Measurements from ENCODE around the gene ZNF385D. TPM values are rescaled to one million over a fixed set of nuclear protein-coding genes. Genes with fewer than 3 reads are reported as not detected.
A peak's percentile ranks its signal among the peaks of the same experiment; 100 is the strongest.

ZNF385D gene, protein sequence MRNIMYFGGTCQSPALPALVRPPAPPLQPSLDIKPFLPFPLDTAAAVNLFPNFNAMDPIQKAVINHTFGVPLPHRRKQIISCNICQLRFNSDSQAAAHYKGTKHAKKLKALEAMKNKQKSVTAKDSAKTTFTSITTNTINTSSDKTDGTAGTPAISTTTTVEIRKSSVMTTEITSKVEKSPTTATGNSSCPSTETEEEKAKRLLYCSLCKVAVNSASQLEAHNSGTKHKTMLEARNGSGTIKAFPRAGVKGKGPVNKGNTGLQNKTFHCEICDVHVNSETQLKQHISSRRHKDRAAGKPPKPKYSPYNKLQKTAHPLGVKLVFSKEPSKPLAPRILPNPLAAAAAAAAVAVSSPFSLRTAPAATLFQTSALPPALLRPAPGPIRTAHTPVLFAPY
- 0.43 and 0.71 TPM in 2 replicates for total RNA-seq
- long read RNA-seq, partial matches to known transcripts, result 0 of 1 reads
- long read RNA-seq, other reads (novel, unspliced or antisense), result 1 of 1 reads

DNA sequence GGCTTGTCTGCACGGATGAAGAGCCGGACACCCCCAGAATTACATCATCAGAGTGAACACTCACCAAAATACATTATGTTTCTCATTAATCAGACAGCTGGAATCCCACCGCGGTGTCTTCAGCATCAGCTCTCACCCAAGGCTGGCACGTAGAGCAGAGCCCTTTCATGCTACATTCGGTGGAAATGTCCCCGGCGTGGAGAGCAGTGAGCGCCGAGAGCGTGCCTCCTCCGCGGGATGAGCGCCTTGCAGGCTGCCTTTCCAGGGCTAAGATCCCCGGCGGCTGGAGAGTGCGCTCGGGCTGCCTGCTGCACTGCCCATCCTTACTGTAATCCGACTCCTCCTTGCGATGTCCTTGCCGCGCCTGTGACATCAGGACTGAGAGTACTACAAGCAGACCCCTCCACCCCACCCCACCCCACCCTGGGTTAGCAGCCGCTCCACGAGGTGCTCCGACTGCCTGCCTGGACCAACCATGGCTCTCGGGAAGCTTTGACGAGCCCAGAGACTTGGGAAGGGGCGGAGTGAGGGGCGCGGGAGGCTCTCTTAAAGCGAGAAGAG is at the start of gene ZNF385D:
Gene ZNF385D (minus strand): TSS at position 380 of the 561 bp plus-strand sequence. CDS start 294 bp downstream, at position 86.
- H3K27me3 Mint-ChIP-seq (ENCODE audit: unreplicated experiment), result peaks cover 23% of the 10 kb centered on the region
- H3K27ac Mint-ChIP-seq (ENCODE audit: unreplicated experiment), result no peak within 1 kb of the TSS
- peak; percentile 85 for DNase-seq (ENCODE audit: extremely low spot score, unreplicated experiment)
- H3K9me3 Mint-ChIP-seq (ENCODE audit: unreplicated experiment), result no peaks in the 10 kb centered on the region
- H3K36me3 Mint-ChIP-seq (ENCODE audit: unreplicated experiment), result no peaks in the 10 kb centered on the region
- peaks cover 23% of the 10 kb centered on the region for H3K4me1 Mint-ChIP-seq (ENCODE audit: unreplicated experiment)
- H3K4me3 Mint-ChIP-seq (ENCODE audit: unreplicated experiment), result peak within 1 kb of the TSS; percentile 71
- TF ChIP-seq, protein P1, sequence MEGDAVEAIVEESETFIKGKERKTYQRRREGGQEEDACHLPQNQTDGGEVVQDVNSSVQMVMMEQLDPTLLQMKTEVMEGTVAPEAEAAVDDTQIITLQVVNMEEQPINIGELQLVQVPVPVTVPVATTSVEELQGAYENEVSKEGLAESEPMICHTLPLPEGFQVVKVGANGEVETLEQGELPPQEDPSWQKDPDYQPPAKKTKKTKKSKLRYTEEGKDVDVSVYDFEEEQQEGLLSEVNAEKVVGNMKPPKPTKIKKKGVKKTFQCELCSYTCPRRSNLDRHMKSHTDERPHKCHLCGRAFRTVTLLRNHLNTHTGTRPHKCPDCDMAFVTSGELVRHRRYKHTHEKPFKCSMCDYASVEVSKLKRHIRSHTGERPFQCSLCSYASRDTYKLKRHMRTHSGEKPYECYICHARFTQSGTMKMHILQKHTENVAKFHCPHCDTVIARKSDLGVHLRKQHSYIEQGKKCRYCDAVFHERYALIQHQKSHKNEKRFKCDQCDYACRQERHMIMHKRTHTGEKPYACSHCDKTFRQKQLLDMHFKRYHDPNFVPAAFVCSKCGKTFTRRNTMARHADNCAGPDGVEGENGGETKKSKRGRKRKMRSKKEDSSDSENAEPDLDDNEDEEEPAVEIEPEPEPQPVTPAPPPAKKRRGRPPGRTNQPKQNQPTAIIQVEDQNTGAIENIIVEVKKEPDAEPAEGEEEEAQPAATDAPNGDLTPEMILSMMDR (IDR thresholded peaks at IDR 0.05), result no peak

DNA sequence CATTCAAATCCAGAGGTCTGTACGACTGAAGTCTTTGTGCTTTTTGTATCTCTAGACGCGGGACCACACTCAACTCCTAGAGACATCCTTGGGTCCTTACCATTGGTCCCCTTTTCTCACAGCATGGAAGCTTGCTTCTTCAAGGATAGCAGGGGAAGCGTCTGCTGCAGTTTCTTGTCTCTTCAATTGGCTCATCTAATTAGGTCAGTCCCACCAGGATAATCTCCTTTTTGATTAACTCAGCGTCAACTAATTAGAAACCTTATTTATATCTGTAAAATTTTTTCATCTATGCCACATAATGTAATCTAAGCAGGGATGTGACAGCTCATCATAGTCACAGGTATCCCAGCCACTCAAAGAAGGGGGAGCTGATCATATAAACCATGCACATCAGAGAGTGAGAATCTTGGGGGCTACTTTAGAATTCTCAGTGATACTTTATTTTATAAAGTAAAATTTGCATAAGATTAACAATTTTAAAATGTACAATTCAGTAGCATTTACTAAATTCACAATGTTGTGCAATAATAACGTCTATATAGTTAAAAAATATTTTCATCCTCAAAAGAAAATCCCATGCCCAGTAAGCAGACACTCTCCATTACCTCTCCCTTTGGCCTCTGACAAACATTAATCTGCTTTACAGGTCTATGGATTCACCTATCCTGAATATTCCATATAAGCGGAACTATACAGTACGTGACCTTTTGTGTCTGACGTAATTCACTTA is 47.5 kb upstream of the ZNF385D start:
- no peaks in the 10 kb centered on the region for H3K36me3 Mint-ChIP-seq (ENCODE audit: unreplicated experiment)
- no peaks in the 10 kb centered on the region for H3K4me1 Mint-ChIP-seq (ENCODE audit: unreplicated experiment)
- peaks cover 8% of the 10 kb centered on the region for H3K27me3 Mint-ChIP-seq (ENCODE audit: unreplicated experiment)
- H3K9me3 Mint-ChIP-seq (ENCODE audit: unreplicated experiment), result peaks cover 19% of the 10 kb centered on the region
- DNase-seq (ENCODE audit: extremely low spot score, unreplicated experiment), result no peak
- TF ChIP-seq, protein P1 (IDR thresholded peaks at IDR 0.05), result no peak
- H3K4me3 Mint-ChIP-seq (ENCODE audit: unreplicated experiment), result no peak overlapping the region
- H3K27ac Mint-ChIP-seq (ENCODE audit: unreplicated experiment), result no peak overlapping the region

DNA sequence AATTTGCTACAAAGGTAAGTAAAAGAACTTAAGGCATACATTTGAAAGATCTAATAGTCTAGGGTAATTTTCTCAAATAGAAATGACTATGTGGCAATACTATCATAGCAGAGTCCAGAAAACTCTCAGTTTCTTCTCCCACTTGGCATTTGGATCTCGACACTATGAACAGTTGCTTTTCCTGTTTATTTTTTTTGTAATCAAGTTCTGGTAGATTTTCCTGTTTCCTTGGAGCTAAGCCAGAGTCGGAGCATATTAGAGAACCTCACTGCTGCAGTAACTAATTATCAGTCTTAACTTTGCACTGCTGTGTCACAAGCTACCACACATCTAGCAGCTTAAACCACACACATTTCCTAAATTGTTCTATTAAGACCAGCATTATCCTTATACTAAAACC is 44.9 kb upstream of the ZNF385D start:
- DNase-seq (ENCODE audit: extremely low spot score, unreplicated experiment), result no peak
- Mint-ChIP-seq H3K4me3 (ENCODE audit: unreplicated experiment) (no peak overlapping the region), H3K27ac (ENCODE audit: unreplicated experiment) (no peak overlapping the region), H3K36me3 (ENCODE audit: unreplicated experiment) (no peaks in the 10 kb centered on the region), H3K9me3 (ENCODE audit: unreplicated experiment) (peaks cover 14% of the 10 kb centered on the region), H3K27me3 (ENCODE audit: unreplicated experiment) (peaks cover 2% of the 10 kb centered on the region), H3K4me1 (ENCODE audit: unreplicated experiment) (no peaks in the 10 kb centered on the region)
- TF ChIP-seq, protein P1 (IDR thresholded peaks at IDR 0.05), result no peak

DNA sequence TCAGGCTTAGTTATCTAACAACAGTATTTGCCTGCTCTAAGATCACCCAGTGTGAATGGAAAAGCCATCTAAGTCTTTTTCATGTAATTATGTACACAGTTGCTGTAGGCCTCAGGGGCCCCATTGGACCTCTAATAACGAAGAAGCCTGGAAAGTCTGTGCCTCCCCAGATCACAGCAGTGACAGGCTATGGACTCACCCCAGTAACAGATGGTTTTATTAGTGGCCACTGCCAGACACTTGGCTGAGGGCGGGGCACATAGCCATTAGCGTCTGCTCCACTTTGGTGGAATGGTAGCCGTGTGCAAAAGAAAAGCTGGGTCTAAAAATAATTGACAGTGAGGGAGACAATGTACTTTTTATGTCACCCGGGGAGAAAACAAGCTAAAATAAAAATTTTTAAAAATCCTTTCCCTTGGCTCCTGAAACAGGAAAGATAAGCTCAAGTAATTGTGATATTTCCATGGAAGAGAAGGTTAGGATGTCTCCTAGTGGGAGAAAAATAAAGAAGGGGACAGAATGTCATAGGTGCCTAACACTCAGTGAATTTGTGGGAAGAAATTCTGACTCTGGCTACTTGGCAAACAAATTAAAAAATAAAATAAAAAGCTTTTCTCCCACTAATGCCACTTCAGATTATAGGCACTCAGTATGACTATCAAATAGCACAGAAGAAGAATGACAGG is 44.3 kb upstream of the ZNF385D start:
- H3K27ac Mint-ChIP-seq (ENCODE audit: unreplicated experiment), result no peak overlapping the region
- no peaks in the 10 kb centered on the region for H3K27me3 Mint-ChIP-seq (ENCODE audit: unreplicated experiment)
- no peak for DNase-seq (ENCODE audit: extremely low spot score, unreplicated experiment)
- TF ChIP-seq, protein P1 (IDR thresholded peaks at IDR 0.05), result no peak
- no peaks in the 10 kb centered on the region for H3K4me1 Mint-ChIP-seq (ENCODE audit: unreplicated experiment)
- H3K36me3 Mint-ChIP-seq (ENCODE audit: unreplicated experiment), result no peaks in the 10 kb centered on the region
- H3K9me3 Mint-ChIP-seq (ENCODE audit: unreplicated experiment), result peaks cover 10% of the 10 kb centered on the region
- H3K4me3 Mint-ChIP-seq (ENCODE audit: unreplicated experiment), result no peak overlapping the region

Data from osteocyte (in vitro differentiated cells).